ENCODE data around the gene CYP26C1. TPM values are rescaled to one million over a fixed set of nuclear protein-coding genes. Genes with fewer than 3 reads are reported as not detected.
A peak's percentile ranks its signal among the peaks of the same experiment; 100 is the strongest.

Gene CYP26C1
- total and polyA plus RNA-seq, 4 experiments from 2014 or later = 0.08 to 0.22 (median 0.20) TPM; not detected in 1

DNA sequence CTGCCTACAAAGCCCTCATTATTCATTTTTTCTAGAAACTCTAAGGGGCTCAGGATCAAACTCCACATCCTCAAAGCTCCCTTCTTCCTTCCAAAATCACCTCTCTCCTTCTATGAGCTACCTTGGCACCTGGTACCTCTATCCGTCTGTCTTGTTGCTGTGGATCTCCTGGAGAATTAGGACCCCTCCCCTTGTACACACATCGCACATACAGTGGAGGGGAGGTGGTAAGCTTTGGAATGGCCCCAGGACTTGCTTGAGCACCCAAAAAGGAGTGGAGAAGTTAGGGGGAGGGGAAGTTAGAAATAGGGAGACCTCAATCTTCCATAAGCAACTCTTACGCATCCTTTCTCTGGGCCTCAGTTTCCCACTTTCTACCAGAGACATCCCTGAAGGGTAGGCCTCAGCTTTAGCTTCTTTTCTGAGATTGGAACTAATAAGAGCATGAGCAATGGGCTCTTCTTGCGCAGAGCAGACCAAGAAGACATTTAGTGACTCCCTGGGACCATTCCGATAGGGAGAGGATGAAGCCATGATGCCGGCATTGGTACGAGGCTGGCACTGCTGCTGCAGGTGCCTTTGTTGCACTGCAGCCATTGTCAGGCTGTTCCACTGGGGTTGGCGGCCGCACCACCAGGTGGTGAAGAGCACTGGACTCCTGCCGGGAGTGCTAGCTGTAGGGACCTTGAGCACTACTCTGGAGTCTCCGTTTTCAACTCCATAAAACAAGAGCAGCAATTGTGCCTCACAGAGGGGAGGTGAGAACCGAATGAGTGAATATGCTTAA is 4.5 kb downstream of the CYP26C1 start:
- POLR2A ChIA-PET (ENCODE audit: partially characterized antibody) = no interaction called here
- Mint-ChIP-seq H3K27ac (no peak overlapping the region), H3K4me1 (peaks cover 16 to 60% (median 40%) of the 10 kb centered on the region in 4 donors), H3K9me3 (peaks cover 0 to 1% (median 0%) of the 10 kb centered on the region in 8 donors), H3K27me3 (peaks cover 41 to 45% of the 10 kb centered on the region in 2 donors), H3K36me3 (peaks cover 0 to under 1% of the 10 kb centered on the region in 2 donors), H3K4me3 (peak overlapping the region in 5 of 8 donors; percentile 10 to 57 (median 20))
- Histone ChIP-seq H3K27me3 (ENCODE audit: insufficient read depth, low read length) (peaks cover 5% of the 10 kb centered on the region), H3K4me1 (ENCODE audit: insufficient read depth, low read length) (peaks cover 20% of the 10 kb centered on the region), H3K27ac (ENCODE audit: low read depth, low read length) (no peak overlapping the region), H3K4me3 (ENCODE audit: low read length in 2 of 2) (no peak overlapping the region), H3K9me3 (ENCODE audit: control insufficient read depth in 1 of 2, low read length in 2 of 2) (no peaks in the 10 kb centered on the region), H3K36me3 (ENCODE audit: insufficient read depth, low read length) (no peaks in the 10 kb centered on the region)
- no peak for DNase-seq
- CTCF ChIA-PET (ENCODE audit: partially characterized antibody) = no interaction called here
- intact Hi-C loops (cut with micrococcal nuclease) = no loop called here

DNA sequence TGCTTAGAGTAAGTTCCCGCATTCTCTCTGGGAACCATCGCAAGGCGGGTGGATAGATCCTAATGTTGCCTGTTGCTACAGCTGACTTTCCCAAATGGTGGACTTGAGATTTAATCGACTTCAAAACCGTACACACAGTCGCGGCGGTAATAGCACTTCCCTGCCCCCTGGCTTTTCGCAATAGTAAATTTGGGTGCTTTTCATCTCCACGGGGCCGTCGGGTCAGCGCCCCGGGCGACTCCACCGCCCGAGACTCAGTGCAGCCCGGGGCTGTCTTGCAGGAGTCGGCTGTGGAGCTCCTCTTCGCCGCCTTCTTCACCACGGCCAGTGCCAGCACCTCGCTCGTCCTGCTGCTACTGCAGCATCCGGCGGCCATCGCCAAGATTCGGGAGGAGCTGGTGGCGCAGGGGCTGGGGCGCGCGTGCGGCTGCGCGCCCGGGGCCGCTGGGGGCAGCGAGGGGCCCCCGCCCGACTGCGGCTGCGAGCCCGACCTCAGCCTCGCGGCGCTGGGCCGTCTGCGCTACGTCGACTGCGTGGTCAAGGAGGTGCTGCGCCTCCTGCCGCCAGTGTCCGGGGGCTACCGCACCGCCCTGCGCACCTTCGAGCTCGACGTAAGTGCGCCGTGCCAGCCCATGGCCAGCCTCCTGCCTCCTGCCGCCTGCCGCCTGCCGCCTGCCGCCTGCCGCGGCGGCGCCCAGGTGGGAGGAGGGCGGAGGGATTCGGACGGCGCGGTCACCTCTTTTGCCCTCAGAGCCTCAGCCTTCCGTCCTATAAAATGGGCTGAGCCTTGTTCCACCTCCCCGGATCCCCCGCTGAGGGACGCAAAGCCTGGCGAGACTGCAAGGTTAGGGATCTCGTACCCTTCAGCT is 5.3 kb downstream of the CYP26C1 start:
- peaks cover 48 to 51% of the 10 kb centered on the region in 2 donors for H3K27me3 Mint-ChIP-seq
- H3K9me3 Mint-ChIP-seq = peaks cover 0 to 1% (median 0%) of the 10 kb centered on the region in 8 donors
- no peaks in the 10 kb centered on the region for H3K9me3 ChIP-seq (ENCODE audit: control insufficient read depth in 1 of 2, low read length in 2 of 2)
- no peaks in the 10 kb centered on the region for H3K36me3 Mint-ChIP-seq
- peaks cover 26% of the 10 kb centered on the region for H3K4me1 ChIP-seq (ENCODE audit: insufficient read depth, low read length)
- peak overlapping the region in 4 of 8 donors; percentile 7 to 43 (median 15) for H3K4me3 Mint-ChIP-seq
- peaks cover 16 to 63% (median 42%) of the 10 kb centered on the region in 4 donors for H3K4me1 Mint-ChIP-seq
- H3K27ac Mint-ChIP-seq = peak overlapping the region in 1 of 7 donors; percentile 19
- ChIA-PET CTCF (ENCODE audit: partially characterized antibody) (no interaction called here), POLR2A (ENCODE audit: partially characterized antibody) (no interaction called here)
- DNase-seq = no peak
- H3K27me3 ChIP-seq (ENCODE audit: insufficient read depth, low read length) = peaks cover 14% of the 10 kb centered on the region
- no peak overlapping the region for H3K4me3 ChIP-seq (ENCODE audit: low read length in 2 of 2)
- intact Hi-C loops (cut with micrococcal nuclease) = no loop called here
- H3K36me3 ChIP-seq (ENCODE audit: insufficient read depth, low read length) = no peaks in the 10 kb centered on the region
- H3K27ac ChIP-seq (ENCODE audit: low read depth, low read length) = no peak overlapping the region

DNA sequence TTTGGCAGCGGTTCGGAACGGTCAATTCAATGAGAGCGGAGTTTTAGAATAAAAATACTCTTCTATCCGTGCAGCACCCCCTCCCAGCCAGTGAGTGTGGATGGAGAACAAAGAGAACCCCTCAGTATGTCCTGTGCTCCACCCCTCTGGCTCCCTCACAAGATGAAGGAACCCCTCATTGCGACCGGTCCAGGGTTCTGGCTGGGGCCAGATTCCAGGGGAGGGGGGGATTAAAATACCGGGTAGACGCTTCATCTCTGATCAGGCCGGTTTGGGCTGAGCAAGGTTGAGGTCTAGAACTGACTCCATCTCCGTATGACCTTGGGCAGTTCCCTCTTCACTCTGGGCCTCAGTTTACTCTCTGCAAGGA is 5.9 kb downstream of the CYP26C1 start:
- H3K4me1 Mint-ChIP-seq = peaks cover 13 to 62% (median 43%) of the 10 kb centered on the region in 4 donors
- no peaks in the 10 kb centered on the region for H3K36me3 ChIP-seq (ENCODE audit: insufficient read depth, low read length)
- POLR2A ChIA-PET (ENCODE audit: partially characterized antibody) = no interaction called here
- no peak for DNase-seq
- H3K9me3 ChIP-seq (ENCODE audit: control insufficient read depth in 1 of 2, low read length in 2 of 2) = no peaks in the 10 kb centered on the region
- no peak overlapping the region for H3K4me3 ChIP-seq (ENCODE audit: low read length in 2 of 2)
- peak overlapping the region in 2 of 8 donors; percentile 8 to 23 for H3K4me3 Mint-ChIP-seq
- H3K27ac Mint-ChIP-seq = peak overlapping the region in 1 of 7 donors; percentile 19
- peaks cover 20% of the 10 kb centered on the region for H3K4me1 ChIP-seq (ENCODE audit: insufficient read depth, low read length)
- peaks cover 50 to 53% of the 10 kb centered on the region in 2 donors for H3K27me3 Mint-ChIP-seq
- CTCF ChIA-PET (ENCODE audit: partially characterized antibody) = no interaction called here
- peaks cover 0 to 1% (median 0%) of the 10 kb centered on the region in 8 donors for H3K9me3 Mint-ChIP-seq
- H3K27me3 ChIP-seq (ENCODE audit: insufficient read depth, low read length) = peaks cover 15% of the 10 kb centered on the region
- no peaks in the 10 kb centered on the region for H3K36me3 Mint-ChIP-seq
- intact Hi-C loops (cut with micrococcal nuclease) = no loop called here
- no peak overlapping the region for H3K27ac ChIP-seq (ENCODE audit: low read depth, low read length)

DNA sequence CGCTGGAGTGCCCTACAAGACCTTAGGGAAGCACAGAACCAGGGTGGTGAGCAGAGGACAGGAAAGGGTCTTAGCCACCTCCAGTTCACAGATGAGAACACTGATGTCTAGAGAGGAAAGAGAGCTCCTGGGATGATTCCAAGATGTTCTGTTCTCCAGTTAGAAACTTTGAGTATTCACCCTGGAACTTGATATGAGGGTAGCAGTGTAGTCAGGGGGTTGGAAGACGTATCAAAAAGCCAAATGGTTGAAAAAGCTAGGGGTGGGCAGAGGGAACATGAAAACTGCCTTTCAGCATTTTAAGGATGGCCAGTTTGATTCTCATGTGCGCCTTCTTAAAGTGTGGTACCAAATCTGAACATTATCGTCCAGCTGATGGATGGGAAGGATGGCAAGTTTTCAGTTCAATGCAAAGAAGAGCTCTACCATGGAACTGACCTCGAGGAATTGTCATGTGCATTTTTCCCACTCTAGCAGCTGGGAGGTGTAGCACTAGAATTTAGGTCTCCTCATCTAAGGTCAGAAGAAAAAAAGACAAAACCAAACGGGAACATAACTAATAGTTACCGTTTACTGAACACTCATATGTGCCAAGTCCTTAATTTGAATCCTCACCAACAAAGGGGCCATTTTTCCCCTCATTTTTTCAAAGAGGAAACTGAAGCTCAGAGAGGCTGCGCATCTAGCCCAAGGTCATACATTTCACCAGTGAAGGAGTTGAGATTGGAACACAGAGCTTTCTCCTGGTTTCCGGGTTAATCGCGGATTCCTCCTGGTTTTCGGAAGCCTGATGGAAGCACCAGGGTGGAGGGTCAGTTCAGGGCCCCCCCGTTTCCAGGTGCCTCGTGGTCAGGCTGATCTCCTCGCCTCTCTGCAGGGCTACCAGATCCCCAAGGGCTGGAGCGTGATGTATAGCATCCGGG is 7.1 kb downstream of the CYP26C1 start:
- H3K27ac Mint-ChIP-seq = no peak overlapping the region
- no peak for DNase-seq
- intact Hi-C loops (cut with micrococcal nuclease) = no loop called here
- H3K9me3 Mint-ChIP-seq = peaks cover 0 to 1% (median 0%) of the 10 kb centered on the region in 8 donors
- no peak overlapping the region for H3K4me3 Mint-ChIP-seq
- H3K4me1 ChIP-seq (ENCODE audit: insufficient read depth, low read length) = peaks cover 23% of the 10 kb centered on the region
- H3K4me3 ChIP-seq (ENCODE audit: low read length in 2 of 2) = no peak overlapping the region
- H3K36me3 Mint-ChIP-seq = no peaks in the 10 kb centered on the region
- H3K4me1 Mint-ChIP-seq = peaks cover 11 to 63% (median 43%) of the 10 kb centered on the region in 4 donors
- H3K27me3 Mint-ChIP-seq = peaks cover 55 to 63% of the 10 kb centered on the region in 2 donors
- ChIA-PET POLR2A (ENCODE audit: partially characterized antibody) (no interaction called here), CTCF (ENCODE audit: partially characterized antibody) (interaction anchor here (1.4 kb wide), 2 partner anchors 8 to 13 kb away, joined by 3 to 5 read pairs; no protein-coding TSS in a partner anchor)
- peaks cover 22% of the 10 kb centered on the region for H3K27me3 ChIP-seq (ENCODE audit: insufficient read depth, low read length)
- no peaks in the 10 kb centered on the region for H3K9me3 ChIP-seq (ENCODE audit: control insufficient read depth in 1 of 2, low read length in 2 of 2)
- H3K27ac ChIP-seq (ENCODE audit: low read depth, low read length) = no peak overlapping the region
- no peaks in the 10 kb centered on the region for H3K36me3 ChIP-seq (ENCODE audit: insufficient read depth, low read length)

DNA sequence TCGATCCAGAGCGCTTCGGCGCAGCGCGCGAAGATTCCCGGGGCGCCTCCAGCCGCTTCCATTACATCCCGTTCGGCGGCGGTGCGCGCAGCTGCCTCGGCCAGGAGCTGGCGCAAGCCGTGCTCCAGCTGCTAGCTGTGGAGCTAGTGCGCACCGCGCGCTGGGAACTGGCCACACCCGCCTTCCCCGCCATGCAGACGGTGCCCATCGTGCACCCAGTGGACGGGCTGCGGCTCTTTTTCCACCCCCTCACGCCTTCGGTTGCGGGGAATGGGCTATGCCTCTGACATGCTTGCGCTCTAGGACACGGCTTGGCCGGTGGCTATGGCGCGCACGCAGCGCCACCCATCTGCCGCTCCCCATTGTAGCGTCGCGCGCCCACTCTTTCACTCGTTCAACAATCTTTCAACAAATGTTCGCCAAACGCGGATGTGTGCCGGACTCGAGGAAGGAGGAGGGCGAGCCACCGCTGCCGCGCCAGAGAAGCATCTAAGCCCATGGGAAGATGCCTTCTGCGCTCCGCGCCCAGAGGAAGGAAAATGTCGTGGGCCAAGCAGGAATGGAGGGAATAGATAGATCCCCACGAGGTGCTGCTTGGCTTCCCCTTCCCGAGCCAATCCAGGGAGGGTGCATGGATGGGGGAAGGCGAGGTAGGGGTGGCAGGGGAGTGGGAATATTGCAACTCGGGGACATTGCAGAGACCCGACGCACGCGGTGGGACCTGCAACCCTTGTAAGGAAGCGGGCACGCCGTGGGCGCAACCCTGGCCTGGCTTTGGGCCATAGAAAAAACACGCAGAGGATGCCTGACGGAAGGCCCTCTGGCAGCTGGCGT is 8.0 kb downstream of the CYP26C1 start:
- peaks cover 59 to 65% of the 10 kb centered on the region in 2 donors for H3K27me3 Mint-ChIP-seq
- peaks cover 11 to 67% (median 42%) of the 10 kb centered on the region in 4 donors for H3K4me1 Mint-ChIP-seq
- peaks cover 22% of the 10 kb centered on the region for H3K27me3 ChIP-seq (ENCODE audit: insufficient read depth, low read length)
- no peak overlapping the region for H3K4me3 ChIP-seq (ENCODE audit: low read length in 2 of 2)
- ChIA-PET POLR2A (ENCODE audit: partially characterized antibody) (no interaction called here), CTCF (ENCODE audit: partially characterized antibody) (interaction anchor here (1.4 kb wide), 2 partner anchors 8 to 12 kb away, joined by 3 to 5 read pairs; no protein-coding TSS in a partner anchor)
- intact Hi-C loops (cut with micrococcal nuclease) = no loop called here
- no peak for DNase-seq
- H3K36me3 ChIP-seq (ENCODE audit: insufficient read depth, low read length) = no peaks in the 10 kb centered on the region
- H3K9me3 ChIP-seq (ENCODE audit: control insufficient read depth in 1 of 2, low read length in 2 of 2) = no peaks in the 10 kb centered on the region
- H3K4me3 Mint-ChIP-seq = peak overlapping the region in 4 of 8 donors; percentile 17 to 43 (median 36)
- peaks cover 30% of the 10 kb centered on the region for H3K4me1 ChIP-seq (ENCODE audit: insufficient read depth, low read length)
- H3K27ac ChIP-seq (ENCODE audit: low read depth, low read length) = no peak overlapping the region
- H3K36me3 Mint-ChIP-seq = no peaks in the 10 kb centered on the region
- no peak overlapping the region for H3K27ac Mint-ChIP-seq
- H3K9me3 Mint-ChIP-seq = peaks cover 0 to 1% (median 0%) of the 10 kb centered on the region in 8 donors

DNA sequence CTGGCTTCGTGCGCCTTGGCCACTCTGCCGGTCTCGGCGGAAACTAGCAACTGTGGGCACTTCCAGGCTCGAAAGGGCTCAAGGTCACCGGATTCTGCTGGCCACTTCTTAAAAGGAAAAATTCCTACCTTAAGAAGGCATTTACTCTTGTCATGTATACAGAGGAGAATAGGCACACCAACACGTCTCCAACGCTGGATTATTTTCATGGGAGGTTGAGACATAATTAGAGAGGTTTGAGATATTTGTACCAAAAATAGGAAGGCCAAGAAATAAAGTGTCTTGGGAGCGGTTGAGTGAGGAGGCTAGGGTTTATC is 8.6 kb downstream of the CYP26C1 start:
- CTCF ChIA-PET (ENCODE audit: partially characterized antibody) = no interaction called here
- Histone ChIP-seq H3K4me3 (ENCODE audit: low read length in 2 of 2) (no peak overlapping the region), H3K27ac (ENCODE audit: low read depth, low read length) (no peak overlapping the region), H3K36me3 (ENCODE audit: insufficient read depth, low read length) (no peaks in the 10 kb centered on the region), H3K9me3 (ENCODE audit: control insufficient read depth in 1 of 2, low read length in 2 of 2) (no peaks in the 10 kb centered on the region), H3K27me3 (ENCODE audit: insufficient read depth, low read length) (peaks cover 22% of the 10 kb centered on the region), H3K4me1 (ENCODE audit: insufficient read depth, low read length) (peaks cover 34% of the 10 kb centered on the region)
- H3K27me3 Mint-ChIP-seq = peaks cover 60 to 66% of the 10 kb centered on the region in 2 donors
- no peaks in the 10 kb centered on the region for H3K36me3 Mint-ChIP-seq
- H3K4me1 Mint-ChIP-seq = peaks cover 12 to 70% (median 43%) of the 10 kb centered on the region in 4 donors
- POLR2A ChIA-PET (ENCODE audit: partially characterized antibody) = no interaction called here
- no peak for DNase-seq
- no peak overlapping the region for H3K27ac Mint-ChIP-seq
- intact Hi-C loops (cut with micrococcal nuclease) = no loop called here
- H3K4me3 Mint-ChIP-seq = peak overlapping the region in 1 of 8 donors; percentile 36
- H3K9me3 Mint-ChIP-seq = peaks cover 0 to 1% (median 0%) of the 10 kb centered on the region in 8 donors
